Measurements from ENCODE around the gene KIF5A. TPM values are rescaled to one million over a fixed set of nuclear protein-coding genes. Genes with fewer than 3 reads are reported as not detected.

Gene KIF5A
- total RNA-seq, 1 donor from 2014 or later, result 0.82 TPM

DNA sequence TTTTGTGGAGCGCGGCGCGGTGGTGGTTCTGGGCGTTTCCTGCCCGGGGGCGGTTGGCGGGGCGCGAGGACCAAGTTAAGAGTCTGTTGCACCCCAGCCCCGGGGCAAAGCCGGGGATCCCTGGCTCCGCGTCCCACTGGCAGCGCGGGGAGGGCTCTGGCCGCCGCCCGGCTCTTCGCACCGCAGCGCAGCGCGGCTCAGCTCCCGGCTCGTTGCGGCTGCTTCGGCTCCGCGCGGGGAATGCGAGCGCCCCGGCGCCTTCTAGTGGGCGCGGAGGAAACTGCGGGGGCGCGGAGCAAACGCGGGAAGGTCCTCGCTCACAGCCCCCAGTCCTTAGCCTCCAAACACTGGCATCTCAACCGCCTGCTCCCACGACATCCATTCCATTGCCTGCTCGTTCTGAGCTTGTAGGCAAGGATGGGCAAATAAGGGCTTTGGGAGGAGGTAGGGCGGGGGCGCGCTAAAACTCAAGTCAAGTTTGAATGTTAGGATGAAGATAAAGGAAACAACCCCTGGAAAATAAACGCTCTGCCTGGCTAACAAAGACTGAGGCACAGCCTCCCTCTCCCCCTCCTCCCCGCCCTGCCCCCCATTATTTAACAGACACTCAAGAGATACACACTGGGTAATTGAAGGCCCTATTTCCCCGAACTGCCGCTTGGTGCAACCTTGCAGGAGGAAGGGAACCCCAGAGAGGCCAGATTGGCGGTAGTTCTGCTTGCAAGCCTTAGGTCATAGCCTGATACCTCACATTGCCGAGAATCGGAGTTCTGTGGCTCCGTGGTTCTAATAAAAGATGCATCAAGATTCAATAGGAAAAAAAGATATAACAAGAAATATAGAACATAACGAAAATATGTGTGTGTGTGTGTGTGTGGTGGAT lies 83.4 kb downstream of the KIF5A start, which contains the start of gene B4GALNT1:
Gene B4GALNT1 (minus strand): TSS at position 244 of the 883 bp plus-strand sequence. CDS start 1,069 bp downstream, outside the sequence.
- DNase-seq, result peak; percentile 78

Small RNAs within 50 kb of the gene (small RNA-seq; reads per million reads assigned to genes)
- not detected for gene MIR616 (ENCODE audit: low replicate concordance)

Other genes with a start within 250 kb of the KIF5A start
- gene R3HDM2, start 119.0 kb upstream of the KIF5A start, total RNA-seq, result 40.0 TPM
- gene INHBC, start 115.3 kb upstream of the KIF5A start, total RNA-seq, result not detected
- not detected for gene INHBE, start 94.7 kb upstream of the KIF5A start, total RNA-seq
- gene GLI1, start 90.3 kb upstream of the KIF5A start, total RNA-seq, result 5.6 TPM
- 2.5 TPM for gene ARHGAP9, start 70.2 kb upstream of the KIF5A start, total RNA-seq
- 72.3 TPM for gene MARS1, start 62.0 kb upstream of the KIF5A start, total RNA-seq
- gene DDIT3, start 29.5 kb upstream of the KIF5A start, total RNA-seq, result 23.8 TPM
- 10.1 TPM for gene MBD6, start 27.2 kb upstream of the KIF5A start, total RNA-seq
- gene DCTN2, start 2.9 kb upstream of the KIF5A start, total RNA-seq, result 140 TPM
- gene PIP4K2C, start 41.1 kb downstream of the KIF5A start, total RNA-seq, result 12.6 TPM
- 19.2 TPM for gene DTX3, start 54.8 kb downstream of the KIF5A start, total RNA-seq
- 18.6 TPM for gene ARHGEF25, start 61.4 kb downstream of the KIF5A start, total RNA-seq
- 3.3 TPM for gene B4GALNT1, start 83.2 kb downstream of the KIF5A start, total RNA-seq
- 146 TPM for gene OS9, start 144.1 kb downstream of the KIF5A start, total RNA-seq
- 3.7 TPM for gene AGAP2, start 188.7 kb downstream of the KIF5A start, total RNA-seq
- gene TSPAN31, start 195.0 kb downstream of the KIF5A start, total RNA-seq, result 57.0 TPM
- gene CDK4, start 202.3 kb downstream of the KIF5A start, total RNA-seq, result 140 TPM
- gene MARCHF9, start 205.1 kb downstream of the KIF5A start, total RNA-seq, result 9.2 TPM
- gene CYP27B1, start 217.0 kb downstream of the KIF5A start, total RNA-seq, result 0.10 TPM
- 6.9 TPM for gene METTL1, start 222.1 kb downstream of the KIF5A start, total RNA-seq
- 10.1 TPM for gene EEF1AKMT3, start 222.6 kb downstream of the KIF5A start, total RNA-seq
- gene TSFM, start 232.7 kb downstream of the KIF5A start, total RNA-seq, result 19.6 TPM

Measured in tongue (tissue), 3 donors.